ENCODE data around the gene HCRT. TPM values are rescaled to one million over a fixed set of nuclear protein-coding genes. Genes with fewer than 3 reads are reported as not detected.
"Not testable (repeated sequence)": the region's sequence is repeated elsewhere in the genome, so short reads cannot be mapped to it uniquely, and the experiment has no call there.

The HCRT gene
- total RNA-seq, 2 donors from 2014 or later = not detected

DNA sequence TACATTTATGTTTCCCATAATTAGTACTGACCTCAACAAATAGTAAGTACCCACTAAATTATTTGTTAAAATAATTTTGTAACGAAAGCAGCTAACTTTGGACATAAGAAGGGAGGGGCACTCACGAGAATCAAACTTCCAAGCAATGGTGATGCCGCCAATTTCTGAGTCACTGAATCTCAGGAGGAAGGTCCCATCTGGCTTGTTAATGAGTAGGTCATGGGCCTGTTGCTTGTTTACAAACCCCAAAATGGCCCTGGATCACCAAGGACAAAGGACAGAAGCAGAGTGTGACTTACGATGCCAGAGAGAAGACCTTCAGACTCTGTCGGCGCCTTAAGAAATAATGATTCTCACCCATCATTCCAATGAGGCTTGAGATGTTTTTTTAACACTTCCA lies 24.8 kb upstream of the HCRT start:
- Mint-ChIP-seq H3K4me1 (ENCODE audit: low read depth) (no peaks in the 10 kb centered on the region), H3K36me3 (ENCODE audit: insufficient read depth in 2 of 2) (peaks cover 7 to 35% of the 10 kb centered on the region in 2 donors), H3K27ac (no peak overlapping the region), H3K9me3 (no peaks in the 10 kb centered on the region), H3K4me3 (no peak overlapping the region), H3K27me3 (ENCODE audit: low read depth) (no peaks in the 10 kb centered on the region)
- DNase-seq (no peak), ATAC-seq (replicated peaks in 1 of 2) (no peak)

DNA sequence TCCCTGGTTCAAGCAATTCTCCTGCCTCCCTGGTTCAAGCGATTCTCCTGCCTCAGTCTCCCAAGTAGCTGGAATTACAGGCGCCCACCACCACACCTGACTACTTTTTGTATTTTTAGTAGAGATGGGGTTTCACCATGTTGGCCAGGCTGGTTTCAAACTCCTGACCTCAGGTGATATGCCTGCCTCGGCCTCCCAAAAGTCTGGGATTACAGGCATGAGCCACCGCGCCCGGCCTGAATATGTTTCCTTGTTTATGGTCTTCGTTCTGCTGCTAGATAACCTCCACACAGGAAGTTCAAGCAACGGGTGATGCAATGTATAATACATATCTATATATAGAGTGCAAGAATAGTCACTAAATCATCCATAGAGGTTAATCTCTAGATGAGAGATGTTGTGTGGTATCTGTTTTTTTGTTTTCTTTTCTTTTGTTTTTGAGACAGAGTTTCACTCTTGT lies 20.9 kb upstream of the HCRT start:
- H3K9me3 Mint-ChIP-seq; DNase-seq; H3K4me3 Mint-ChIP-seq; H3K27me3 Mint-ChIP-seq (ENCODE audit: low read depth); H3K4me1 Mint-ChIP-seq (ENCODE audit: low read depth); ATAC-seq (replicated peaks in 1 of 2): not testable (repeated sequence)
- peaks cover 8 to 45% of the 10 kb centered on the region in 2 donors for H3K36me3 Mint-ChIP-seq (ENCODE audit: insufficient read depth in 2 of 2)
- peak overlapping the region; percentile 46 for H3K27ac Mint-ChIP-seq

DNA sequence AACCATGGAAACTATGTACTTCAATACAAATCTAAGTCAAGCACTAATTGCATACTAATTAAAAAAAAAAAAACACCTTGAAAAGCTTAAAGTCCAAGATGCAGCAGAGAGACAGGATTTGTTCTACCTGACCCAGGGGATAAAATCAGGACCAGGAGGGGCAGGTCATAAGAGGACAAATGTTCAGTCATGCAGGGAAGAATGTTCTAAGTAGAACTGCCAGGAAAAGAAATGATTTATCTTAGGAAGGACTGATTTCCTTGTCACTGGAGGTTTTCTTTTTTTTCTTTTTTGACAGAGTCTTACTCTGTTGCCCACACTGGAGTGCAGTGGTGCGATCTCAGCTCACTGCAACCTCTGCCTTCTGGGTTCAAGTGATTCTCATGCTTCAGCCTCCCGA lies 18.1 kb upstream of the HCRT start:
- H3K4me3 Mint-ChIP-seq = no peak overlapping the region
- peaks cover 5 to 32% of the 10 kb centered on the region in 2 donors for H3K36me3 Mint-ChIP-seq (ENCODE audit: insufficient read depth in 2 of 2)
- ATAC-seq (replicated peaks in 1 of 2) = no peak
- H3K4me1 Mint-ChIP-seq (ENCODE audit: low read depth) = peaks cover 4% of the 10 kb centered on the region
- no peak overlapping the region for H3K27ac Mint-ChIP-seq
- H3K27me3 Mint-ChIP-seq (ENCODE audit: low read depth) = no peaks in the 10 kb centered on the region
- no peak for DNase-seq
- no peaks in the 10 kb centered on the region for H3K9me3 Mint-ChIP-seq

DNA sequence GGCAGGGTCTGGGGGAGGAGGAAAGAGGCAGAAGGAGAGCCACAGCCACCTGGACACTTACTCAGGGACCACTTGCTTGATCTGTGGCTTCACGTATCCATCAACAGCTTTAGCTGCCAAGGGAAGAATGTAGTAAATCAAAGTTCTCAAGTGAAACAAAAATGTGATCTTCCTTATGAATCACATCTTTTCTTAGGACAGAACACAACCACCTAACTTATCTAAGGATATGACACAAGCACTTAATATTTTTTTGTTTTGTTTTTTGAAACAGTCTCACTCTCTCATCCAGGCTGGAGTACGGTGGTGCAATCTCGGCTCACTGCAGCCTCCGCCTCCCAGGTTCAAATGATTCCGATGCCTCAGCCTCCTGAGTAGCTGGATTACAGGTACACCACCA lies 17.4 kb upstream of the HCRT start:
- H3K4me1 Mint-ChIP-seq (ENCODE audit: low read depth) = peaks cover 4% of the 10 kb centered on the region
- H3K4me3 Mint-ChIP-seq = no peak overlapping the region
- no peaks in the 10 kb centered on the region for H3K27me3 Mint-ChIP-seq (ENCODE audit: low read depth)
- DNase-seq (no peak), ATAC-seq (replicated peaks in 1 of 2) (no peak)
- H3K27ac Mint-ChIP-seq = no peak overlapping the region
- no peaks in the 10 kb centered on the region for H3K9me3 Mint-ChIP-seq
- H3K36me3 Mint-ChIP-seq (ENCODE audit: insufficient read depth in 2 of 2) = peaks cover 5 to 30% of the 10 kb centered on the region in 2 donors

DNA sequence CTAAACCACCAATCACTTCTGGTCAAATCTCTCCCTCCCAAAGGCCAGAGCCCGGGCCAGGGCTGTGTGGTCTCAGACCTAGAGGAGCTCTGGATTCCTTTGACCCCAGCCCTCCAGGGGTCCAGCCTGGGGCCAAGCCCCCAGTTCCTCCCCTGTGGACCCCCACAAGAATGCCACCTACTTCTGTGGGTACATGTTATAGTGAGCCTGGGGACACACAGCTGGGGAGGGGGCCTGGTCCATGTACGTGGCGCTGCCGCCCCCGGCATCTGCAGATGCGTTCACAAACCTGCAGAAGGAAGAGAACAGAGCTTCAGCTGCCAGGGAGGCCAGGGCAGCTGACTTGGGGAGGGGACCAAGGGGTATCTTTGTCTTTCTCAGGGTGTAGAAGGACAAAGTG lies 16.9 kb upstream of the HCRT start:
- DNase-seq = no peak
- Mint-ChIP-seq H3K27me3 (ENCODE audit: low read depth) (no peaks in the 10 kb centered on the region), H3K36me3 (ENCODE audit: insufficient read depth in 2 of 2) (peaks cover 5 to 26% of the 10 kb centered on the region in 2 donors), H3K27ac (peak overlapping the region; percentile 63), H3K9me3 (no peaks in the 10 kb centered on the region), H3K4me3 (no peak overlapping the region), H3K4me1 (ENCODE audit: low read depth) (peaks cover 4% of the 10 kb centered on the region)
- ATAC-seq (replicated peaks in 1 of 2) = no peak

DNA sequence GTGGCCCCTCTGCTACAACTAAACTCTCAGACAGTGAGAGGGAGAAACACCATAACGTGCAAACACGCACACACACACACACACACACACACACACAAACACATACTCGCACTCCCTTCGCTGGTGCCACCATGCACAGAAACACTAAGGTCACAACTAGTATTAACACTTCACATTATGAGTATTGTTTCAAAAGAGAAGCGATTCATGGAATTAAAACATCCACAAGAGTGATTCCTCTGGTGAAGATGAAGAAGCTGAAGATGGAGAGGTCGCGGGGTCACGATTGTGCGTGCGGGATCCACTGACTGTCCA lies 16.2 kb upstream of the HCRT start:
- Mint-ChIP-seq H3K4me3 (no peak overlapping the region), H3K27ac (no peak overlapping the region), H3K36me3 (ENCODE audit: insufficient read depth in 2 of 2) (peaks cover 5 to 24% of the 10 kb centered on the region in 2 donors), H3K9me3 (no peaks in the 10 kb centered on the region), H3K4me1 (ENCODE audit: low read depth) (peaks cover 4% of the 10 kb centered on the region), H3K27me3 (ENCODE audit: low read depth) (no peaks in the 10 kb centered on the region)
- DNase-seq (no peak), ATAC-seq (replicated peaks in 1 of 2) (no peak)

DNA sequence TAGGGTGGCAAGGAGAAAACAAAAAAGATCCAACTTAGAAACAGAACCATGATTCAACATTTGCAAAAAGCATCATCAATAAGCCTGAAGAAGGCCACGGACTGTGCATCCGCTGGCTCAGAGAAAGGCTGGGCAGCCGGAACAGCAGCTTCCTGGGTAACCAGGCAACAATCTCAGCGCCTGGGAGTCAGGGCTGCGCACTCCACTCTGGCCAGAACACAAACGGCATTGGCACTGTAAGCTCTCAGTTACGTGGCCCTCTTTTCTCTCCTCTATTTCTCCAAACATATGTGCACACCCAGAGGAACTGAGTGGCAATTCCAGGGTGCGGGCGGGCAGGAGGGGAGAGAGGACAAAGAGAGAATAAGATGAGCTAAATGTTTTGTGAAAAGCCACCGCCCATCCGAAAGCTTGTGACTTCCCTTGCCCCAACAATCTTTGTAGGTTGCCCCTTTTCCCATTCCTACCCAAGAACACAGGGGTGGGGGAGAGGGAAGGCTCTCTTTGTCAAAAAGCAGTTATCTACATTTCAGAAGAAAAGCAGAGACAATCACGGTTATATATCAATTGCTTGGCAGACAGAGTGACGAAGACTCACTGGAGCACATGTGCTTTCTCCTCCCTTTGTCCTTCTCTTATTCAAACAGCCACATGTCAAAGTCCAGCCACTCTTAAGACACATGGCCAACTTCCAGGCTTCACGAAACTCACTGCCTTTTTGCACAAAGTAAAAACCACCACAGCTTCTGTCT lies 15.6 kb upstream of the HCRT start:
- Mint-ChIP-seq H3K4me1 (ENCODE audit: low read depth) (peaks cover 4% of the 10 kb centered on the region), H3K9me3 (no peaks in the 10 kb centered on the region), H3K4me3 (no peak overlapping the region), H3K36me3 (ENCODE audit: insufficient read depth in 2 of 2) (peaks cover 5 to 24% of the 10 kb centered on the region in 2 donors), H3K27me3 (ENCODE audit: low read depth) (no peaks in the 10 kb centered on the region), H3K27ac (no peak overlapping the region)
- ATAC-seq (replicated peaks in 1 of 2) (no peak), DNase-seq (no peak)

DNA sequence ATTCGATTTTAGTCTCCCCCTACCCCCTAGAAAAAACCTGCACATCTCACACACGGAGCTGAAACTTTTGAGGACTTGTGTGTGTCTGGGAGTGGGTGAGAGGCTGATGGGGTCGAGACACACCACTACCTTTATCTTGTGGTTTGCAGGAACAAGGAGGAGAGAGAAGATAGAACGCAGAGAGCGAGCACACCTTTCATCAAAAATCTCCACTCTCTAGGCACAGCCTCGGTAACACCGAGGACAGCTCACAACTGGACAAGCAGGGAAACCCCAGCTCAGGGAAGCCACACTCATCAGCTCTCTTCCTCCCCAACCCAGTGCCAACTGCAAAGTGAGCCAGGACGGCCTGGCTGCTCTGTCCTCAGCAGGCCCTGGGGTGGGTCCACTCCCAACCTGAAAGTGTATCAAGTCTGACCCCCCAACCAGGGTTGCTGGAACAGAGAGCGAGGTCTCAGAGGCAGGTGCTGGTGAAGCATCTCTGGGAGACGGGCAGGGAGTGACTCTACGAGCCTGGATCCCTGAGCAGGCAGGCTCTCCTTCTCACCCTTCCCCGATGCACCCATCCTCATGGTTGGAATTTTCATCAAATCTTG lies 14.3 kb upstream of the HCRT start:
- Mint-ChIP-seq H3K36me3 (ENCODE audit: insufficient read depth in 2 of 2) (peaks cover 5 to 13% of the 10 kb centered on the region in 2 donors), H3K9me3 (no peaks in the 10 kb centered on the region), H3K4me1 (ENCODE audit: low read depth) (peaks cover 7% of the 10 kb centered on the region), H3K27me3 (ENCODE audit: low read depth) (no peaks in the 10 kb centered on the region), H3K4me3 (no peak overlapping the region), H3K27ac (no peak overlapping the region)
- ATAC-seq (replicated peaks in 1 of 2) (no peak), DNase-seq (no peak)

DNA sequence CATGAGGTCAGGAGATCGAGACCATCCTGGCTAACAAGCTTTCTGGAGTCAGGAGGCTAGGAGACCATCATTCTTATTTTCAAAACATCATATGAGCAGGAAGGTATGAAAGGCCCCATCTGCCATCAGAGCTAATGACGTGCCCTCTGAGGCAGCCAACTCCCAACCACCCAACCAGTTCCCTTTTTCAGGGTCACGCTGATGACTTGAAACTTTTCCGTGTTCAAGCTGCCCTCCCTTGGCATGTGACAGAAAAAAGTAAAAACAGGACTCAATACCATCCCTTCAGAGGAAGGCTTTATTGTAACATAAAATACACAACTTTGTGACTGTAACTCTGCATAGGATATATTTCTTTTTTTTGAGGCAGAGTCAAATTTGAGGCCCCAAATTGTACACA lies 13.6 kb upstream of the HCRT start:
- Mint-ChIP-seq H3K4me3 (no peak overlapping the region), H3K27me3 (ENCODE audit: low read depth) (no peaks in the 10 kb centered on the region), H3K36me3 (ENCODE audit: insufficient read depth in 2 of 2) (peaks cover 5 to 9% of the 10 kb centered on the region in 2 donors), H3K27ac (no peak overlapping the region), H3K9me3 (no peaks in the 10 kb centered on the region), H3K4me1 (ENCODE audit: low read depth) (peaks cover 13% of the 10 kb centered on the region)
- DNase-seq (no peak), ATAC-seq (replicated peaks in 1 of 2) (no peak)

DNA sequence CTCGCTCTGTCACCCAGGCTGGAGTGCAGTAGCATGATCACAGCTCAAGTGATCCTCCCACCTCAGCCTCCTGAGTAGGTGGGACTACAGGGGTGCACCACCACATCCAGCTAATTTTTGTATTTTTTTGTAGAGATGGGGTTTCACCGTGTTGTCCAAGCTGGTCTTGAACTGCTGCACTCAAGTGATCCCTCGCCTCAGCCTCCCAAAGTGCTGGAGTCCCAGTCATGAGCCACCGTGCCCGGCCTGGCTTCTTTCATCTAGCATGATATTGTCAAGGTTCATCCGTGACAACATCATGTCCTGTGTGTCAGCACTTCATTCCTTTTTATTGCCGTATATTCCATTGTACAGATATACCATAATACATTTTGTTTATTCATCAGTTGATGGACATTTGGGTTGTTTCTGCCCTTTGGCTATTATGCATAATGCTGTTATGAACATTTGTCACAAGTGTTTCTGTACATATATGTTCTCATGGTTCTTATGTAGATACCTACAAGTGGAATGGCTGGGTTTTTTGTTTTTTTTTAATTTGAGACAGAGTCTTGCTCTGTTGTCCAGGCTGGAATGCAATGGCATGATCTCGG lies 12.4 kb upstream of the HCRT start:
- H3K27ac Mint-ChIP-seq = no peak overlapping the region

DNA sequence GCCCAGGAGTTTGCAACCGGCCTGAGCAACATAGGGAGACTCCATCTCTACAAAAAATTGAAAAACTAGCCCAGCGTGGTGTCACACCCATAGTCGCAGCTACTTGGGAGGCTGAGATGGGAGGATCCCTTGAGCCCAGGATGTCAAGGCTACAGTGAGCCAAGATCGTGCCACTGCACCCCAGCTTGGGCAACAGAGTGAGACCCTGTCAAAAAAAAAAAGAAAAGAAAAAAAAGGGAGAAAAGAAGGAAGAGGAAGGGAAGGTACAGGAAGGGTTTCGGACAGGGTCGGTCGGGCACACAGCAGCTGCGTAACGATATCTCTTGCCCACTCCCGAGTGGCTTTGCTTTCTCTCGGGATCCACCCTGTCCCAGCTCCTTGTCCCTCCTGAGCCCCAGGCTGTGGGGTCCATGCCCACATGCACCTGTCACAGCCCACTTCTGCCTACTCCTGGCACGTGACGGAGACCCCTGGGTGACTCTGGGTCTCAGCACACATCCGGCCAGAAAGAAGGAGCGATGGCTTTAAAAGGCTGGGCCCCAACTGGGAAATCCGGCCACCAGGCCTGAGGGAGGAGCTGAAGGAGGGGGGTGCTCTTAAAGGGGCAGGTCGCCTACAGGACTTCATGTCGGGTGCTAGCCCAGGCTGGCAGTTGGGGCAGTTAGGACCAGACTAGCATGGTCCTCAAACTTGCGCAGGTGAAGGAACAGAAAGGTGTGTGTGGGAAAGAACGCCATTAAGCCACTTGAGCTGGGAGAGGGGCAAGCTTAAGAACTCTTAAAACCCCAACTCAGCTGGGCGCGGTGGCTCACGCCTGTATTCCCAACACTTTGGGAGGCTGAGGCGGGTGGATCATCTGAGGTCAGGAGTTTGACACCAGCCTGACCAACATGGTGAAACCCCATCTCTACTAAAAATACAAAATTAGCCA lies 9.0 kb upstream of the HCRT start, which contains the start of gene GHDC:
Gene GHDC, minus strand, starts transcription at position 526 of the 931 bp plus-strand sequence. CDS start 913 bp downstream, outside the sequence.
- no peaks in the 10 kb centered on the region for H3K9me3 Mint-ChIP-seq
- DNase-seq (peak; percentile 85), ATAC-seq (replicated peaks in 1 of 2) (peak; percentile 95 to 98)
- H3K4me1 Mint-ChIP-seq (ENCODE audit: low read depth) = peaks cover 26% of the 10 kb centered on the region
- peak within 1 kb of the TSS; percentile 95 to 97 for H3K4me3 Mint-ChIP-seq
- no peaks in the 10 kb centered on the region for H3K27me3 Mint-ChIP-seq (ENCODE audit: low read depth)
- no peaks in the 10 kb centered on the region for H3K36me3 Mint-ChIP-seq (ENCODE audit: insufficient read depth in 2 of 2)
- H3K27ac Mint-ChIP-seq = peak within 1 kb of the TSS; percentile 89

More for the DNA sequence above, 12.4 kb upstream of the HCRT start:
- Mint-ChIP-seq H3K4me1 (ENCODE audit: low read depth) (peaks cover 26% of the 10 kb centered on the region), H3K4me3 (no peak overlapping the region), H3K27me3 (ENCODE audit: low read depth) (no peaks in the 10 kb centered on the region), H3K36me3 (ENCODE audit: insufficient read depth in 2 of 2) (peaks cover 4 to 8% of the 10 kb centered on the region in 2 donors), H3K9me3 (no peaks in the 10 kb centered on the region)
- DNase-seq (no peak), ATAC-seq (replicated peaks in 1 of 2) (no peak)

DNA sequence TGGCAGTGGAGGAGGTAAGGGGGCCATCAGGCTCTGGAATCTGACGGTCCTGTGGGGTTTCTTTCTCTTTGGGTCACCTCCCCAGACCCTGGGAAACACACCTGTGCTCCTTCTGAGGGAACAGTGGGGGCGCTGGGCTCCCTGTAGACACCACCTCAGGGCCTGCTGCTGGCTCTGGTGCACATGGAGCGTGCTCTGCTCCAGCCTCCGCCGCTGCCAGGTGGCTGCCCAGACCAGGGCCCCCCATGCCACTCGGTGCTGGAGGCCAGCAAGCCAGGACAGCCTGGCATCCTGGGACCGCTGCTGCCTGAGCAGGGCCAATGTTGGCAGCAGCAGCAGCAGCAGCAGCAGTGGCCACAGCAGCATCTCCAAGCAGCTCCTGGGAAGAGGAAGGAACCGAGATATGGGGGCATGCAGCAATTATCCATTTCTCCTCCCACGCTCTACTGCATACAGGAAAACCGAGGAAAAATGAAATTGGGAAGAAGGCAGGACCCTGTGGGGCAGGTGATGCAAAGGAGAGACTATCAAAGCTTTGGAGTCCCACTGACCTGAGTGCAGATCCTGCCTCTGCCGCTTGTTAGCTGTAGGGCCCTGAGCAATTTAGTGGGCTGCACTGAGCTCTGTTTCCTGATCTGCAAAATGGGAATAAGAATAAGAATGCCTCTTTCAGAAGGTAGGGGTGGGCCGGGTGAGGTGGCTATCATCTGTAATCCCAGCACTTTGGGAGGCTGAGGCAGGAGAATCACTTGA lies 8.1 kb upstream of the HCRT start:
- H3K4me1 Mint-ChIP-seq (ENCODE audit: low read depth) = peaks cover 25% of the 10 kb centered on the region
- ATAC-seq (replicated peaks in 1 of 2) (no peak), DNase-seq (no peak)
- H3K4me3 Mint-ChIP-seq = peak overlapping the region; percentile 95 to 97
- no peaks in the 10 kb centered on the region for H3K9me3 Mint-ChIP-seq
- no peaks in the 10 kb centered on the region for H3K27me3 Mint-ChIP-seq (ENCODE audit: low read depth)
- H3K27ac Mint-ChIP-seq = peak overlapping the region; percentile 89
- H3K36me3 Mint-ChIP-seq (ENCODE audit: insufficient read depth in 2 of 2) = no peaks in the 10 kb centered on the region
